Measurements from ENCODE around the gene SLC24A3. TPM values are rescaled to one million over a fixed set of nuclear protein-coding genes. Genes with fewer than 3 reads are reported as not detected.

SLC24A3 gene
- polyA plus RNA-seq, 1 donor (not counting 4 experiments of a cell fraction or from before 2014, with no cell fraction given), result 0.17 TPM

DNA sequence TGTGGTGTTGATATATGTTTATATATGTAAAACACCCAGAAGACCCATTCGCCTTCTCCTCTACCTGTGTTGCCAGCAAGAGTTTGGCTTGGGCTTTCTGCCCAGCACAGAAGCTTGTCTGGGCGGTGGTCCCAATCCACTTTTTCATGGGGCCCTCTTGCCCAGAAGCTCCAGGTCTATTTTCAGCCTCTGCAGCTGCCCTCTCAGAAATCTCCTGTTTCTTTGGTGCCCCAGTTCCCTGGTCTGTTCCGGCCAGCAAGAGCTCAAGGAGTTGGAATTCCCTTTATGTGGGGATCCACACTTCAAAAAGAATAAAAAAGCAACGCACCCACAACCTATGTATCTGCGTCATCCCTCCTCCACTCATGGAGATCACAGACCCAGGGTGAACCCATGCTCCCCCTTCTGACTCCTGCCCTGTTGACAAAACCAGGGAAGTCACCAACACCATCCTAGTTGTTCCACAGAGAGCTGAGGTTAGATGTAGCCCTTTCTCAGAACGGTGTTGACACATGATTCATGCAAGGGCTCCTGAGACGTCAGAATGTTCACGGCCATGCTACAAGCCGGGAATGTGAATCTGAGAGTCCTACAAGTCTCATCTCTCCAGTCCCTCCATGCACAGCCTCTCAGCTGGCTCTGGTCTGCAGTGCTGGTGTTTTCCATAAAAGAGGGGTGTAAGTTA, 388.8 kb downstream of the SLC24A3 start:
- Histone ChIP-seq H3K4me2 (ENCODE audit: control insufficient read depth, extremely low read depth, insufficient read depth, low read depth, low read length) (no peak overlapping the region), H2AFZ (ENCODE audit: control insufficient read depth, low read length) (no peak overlapping the region), H4K20me1 (ENCODE audit: control insufficient read depth, extremely low read depth, insufficient read depth, low read length) (no peaks in the 10 kb centered on the region), H3K9ac (ENCODE audit: control insufficient read depth, extremely low read depth, insufficient read depth, low read length) (no peak overlapping the region), H3K79me2 (ENCODE audit: control insufficient read depth, insufficient read depth, low read length) (no peaks in the 10 kb centered on the region), H3K9me3 (ENCODE audit: control insufficient read depth, low read depth, low read length) (no peaks in the 10 kb centered on the region), H3K9me1 (ENCODE audit: control insufficient read depth, extremely low read depth, insufficient read depth, low read length) (no peaks in the 10 kb centered on the region), H3K27ac (ENCODE audit: control insufficient read depth, insufficient read depth, low read length) (no peak overlapping the region), H3K4me3 (ENCODE audit: control insufficient read depth in 2 of 3, extremely low read depth in 1 of 3, insufficient read depth in 2 of 3, low read depth in 1 of 3, low read length in 3 of 3) (no peak overlapping the region), H3K36me3 (ENCODE audit: control insufficient read depth in 2 of 2, extremely low read depth in 1 of 2, insufficient read depth in 2 of 2, low read length in 2 of 2) (no peaks in the 10 kb centered on the region), H3K27me3 (ENCODE audit: control insufficient read depth, extremely low read depth, insufficient read depth, low read length) (no peaks in the 10 kb centered on the region), H3K4me1 (ENCODE audit: control insufficient read depth, extremely low read depth, insufficient read depth, low read length) (no peaks in the 10 kb centered on the region)
- TF ChIP-seq, protein P1, sequence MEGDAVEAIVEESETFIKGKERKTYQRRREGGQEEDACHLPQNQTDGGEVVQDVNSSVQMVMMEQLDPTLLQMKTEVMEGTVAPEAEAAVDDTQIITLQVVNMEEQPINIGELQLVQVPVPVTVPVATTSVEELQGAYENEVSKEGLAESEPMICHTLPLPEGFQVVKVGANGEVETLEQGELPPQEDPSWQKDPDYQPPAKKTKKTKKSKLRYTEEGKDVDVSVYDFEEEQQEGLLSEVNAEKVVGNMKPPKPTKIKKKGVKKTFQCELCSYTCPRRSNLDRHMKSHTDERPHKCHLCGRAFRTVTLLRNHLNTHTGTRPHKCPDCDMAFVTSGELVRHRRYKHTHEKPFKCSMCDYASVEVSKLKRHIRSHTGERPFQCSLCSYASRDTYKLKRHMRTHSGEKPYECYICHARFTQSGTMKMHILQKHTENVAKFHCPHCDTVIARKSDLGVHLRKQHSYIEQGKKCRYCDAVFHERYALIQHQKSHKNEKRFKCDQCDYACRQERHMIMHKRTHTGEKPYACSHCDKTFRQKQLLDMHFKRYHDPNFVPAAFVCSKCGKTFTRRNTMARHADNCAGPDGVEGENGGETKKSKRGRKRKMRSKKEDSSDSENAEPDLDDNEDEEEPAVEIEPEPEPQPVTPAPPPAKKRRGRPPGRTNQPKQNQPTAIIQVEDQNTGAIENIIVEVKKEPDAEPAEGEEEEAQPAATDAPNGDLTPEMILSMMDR (optimal IDR thresholded peaks at IDR 0.05 in 1 of 3, IDR thresholded peaks at IDR 0.05 in 1 of 3, conservative IDR thresholded peaks at IDR 0.05 in 1 of 3; ENCODE audit: extremely low read depth in 1 of 3, insufficient read depth in 2 of 3, low read length in 3 of 3), result no peak
- TF ChIP-seq EZH2 (IDR thresholded peaks at IDR 0.05; ENCODE audit: low read length), result no peak
- FAIRE-seq (no peak), DNase-seq (ENCODE audit: low read depth, low spot score) (no peak)
- dilution Hi-C loops (cut with MboI; ENCODE audit: extremely low pct_ligation_motif_present, low sequenced_read_pairs), result no loop called here

DNA sequence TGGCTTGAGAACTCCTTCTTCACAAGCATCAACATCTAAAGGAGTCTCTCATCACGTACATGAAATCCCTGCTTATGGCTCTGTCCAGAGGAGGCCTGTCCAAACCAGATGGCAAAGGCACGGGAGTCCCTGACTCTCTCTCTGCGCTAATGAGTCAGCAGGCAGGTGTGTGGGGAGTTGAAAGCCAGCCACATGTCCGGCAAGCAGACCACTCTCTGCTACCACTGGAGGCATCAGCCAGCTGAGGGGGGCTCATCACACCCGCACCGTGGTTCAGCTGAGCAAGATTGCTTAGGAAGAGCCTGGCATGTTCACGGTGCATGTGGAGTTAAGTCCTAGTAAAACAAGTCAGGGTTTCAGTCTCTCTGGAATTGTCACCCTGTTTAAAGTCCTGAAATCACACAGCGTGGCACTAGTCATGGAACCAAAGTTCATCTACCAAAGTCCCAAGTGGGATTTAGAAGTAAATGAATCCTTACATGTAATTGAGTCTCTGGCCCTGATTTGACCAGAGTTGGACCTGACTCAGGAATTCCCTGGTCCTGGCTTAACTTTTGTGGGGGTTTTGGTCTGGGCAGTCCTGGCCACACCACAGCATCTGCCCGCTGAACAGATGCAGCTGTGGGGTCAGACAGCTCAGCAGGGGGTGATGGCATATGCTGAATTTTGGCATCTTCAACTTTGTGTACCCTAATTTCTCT, 390.4 kb downstream of the SLC24A3 start:
- no peaks in the 10 kb centered on the region for H3K27me3 ChIP-seq (ENCODE audit: control insufficient read depth, extremely low read depth, insufficient read depth, low read length)
- no peaks in the 10 kb centered on the region for H3K9me1 ChIP-seq (ENCODE audit: control insufficient read depth, extremely low read depth, insufficient read depth, low read length)
- no peak overlapping the region for H3K4me2 ChIP-seq (ENCODE audit: control insufficient read depth, extremely low read depth, insufficient read depth, low read depth, low read length)
- H3K4me3 ChIP-seq (ENCODE audit: control insufficient read depth in 2 of 3, extremely low read depth in 1 of 3, insufficient read depth in 2 of 3, low read depth in 1 of 3, low read length in 3 of 3), result no peak overlapping the region
- H3K4me1 ChIP-seq (ENCODE audit: control insufficient read depth, extremely low read depth, insufficient read depth, low read length), result no peaks in the 10 kb centered on the region
- TF ChIP-seq EZH2 (IDR thresholded peaks at IDR 0.05; ENCODE audit: low read length), result no peak
- no peaks in the 10 kb centered on the region for H3K36me3 ChIP-seq (ENCODE audit: control insufficient read depth in 2 of 2, extremely low read depth in 1 of 2, insufficient read depth in 2 of 2, low read length in 2 of 2)
- no peak overlapping the region for H2AFZ ChIP-seq (ENCODE audit: control insufficient read depth, low read length)
- H3K9ac ChIP-seq (ENCODE audit: control insufficient read depth, extremely low read depth, insufficient read depth, low read length), result no peak overlapping the region
- H4K20me1 ChIP-seq (ENCODE audit: control insufficient read depth, extremely low read depth, insufficient read depth, low read length), result no peaks in the 10 kb centered on the region
- dilution Hi-C loops (cut with MboI; ENCODE audit: extremely low pct_ligation_motif_present, low sequenced_read_pairs), result no loop called here
- FAIRE-seq (no peak), DNase-seq (ENCODE audit: low read depth, low spot score) (no peak)
- no peak overlapping the region for H3K27ac ChIP-seq (ENCODE audit: control insufficient read depth, insufficient read depth, low read length)
- H3K79me2 ChIP-seq (ENCODE audit: control insufficient read depth, insufficient read depth, low read length), result no peaks in the 10 kb centered on the region
- H3K9me3 ChIP-seq (ENCODE audit: control insufficient read depth, low read depth, low read length), result no peaks in the 10 kb centered on the region
